Mucosa of rectum (tissue), 2 donors: ENCODE results near the gene ATP5IF1.

Source experiments
- H3K27ac ChIP-seq, 2 donors: one replicate each; pipeline ENCODE4 v1.7.0; 2013; ENCODE audit warnings: inconsistent platforms in 2 of 2, low read depth in 2 of 2, low read length in 2 of 2
- H3K27me3 ChIP-seq, 2 donors: one replicate each; pipeline ENCODE4 v1.7.0; 2013; ENCODE audit warnings: low read length in 2 of 2; ENCODE audit not compliant: control insufficient read depth in 2 of 2, insufficient read depth in 2 of 2
- H3K36me3 ChIP-seq, 2 donors: one replicate each; pipeline ENCODE4 v1.7.0; 2013; ENCODE audit warnings: low read length in 2 of 2; ENCODE audit not compliant: control insufficient read depth in 2 of 2, insufficient read depth in 2 of 2
- H3K4me1 ChIP-seq, 2 donors: one replicate each; pipeline ENCODE4 v1.7.0; 2013; ENCODE audit warnings: low read length in 2 of 2, mild to moderate bottlenecking in 1 of 2; ENCODE audit not compliant: control insufficient read depth in 2 of 2, insufficient read depth in 2 of 2
- H3K4me3 ChIP-seq, 2 donors: one replicate each; pipeline ENCODE4 v1.7.0; 2013; ENCODE audit warnings: low read length in 2 of 2
- H3K9ac ChIP-seq, 2 donors: one replicate each; pipeline ENCODE4 v1.7.0; 2013; ENCODE audit warnings: low read length in 2 of 2, low read depth in 1 of 2, mild to moderate bottlenecking in 1 of 2
- H3K9me3 ChIP-seq, 2 donors: one replicate each; pipeline ENCODE4 v1.7.0; 2013; ENCODE audit warnings: low read length in 2 of 2; ENCODE audit not compliant: control insufficient read depth in 2 of 2
- donor health status: healthy.
- donor health status: Normal muscosa, but diverticular disease.

The ATP5IF1 gene

GRCh38 chr1:28233264-28233606 is 2.7 kb upstream of the ATP5IF1 start:
- Histone ChIP-seq H3K27ac (no peak overlapping the region), H3K9ac (no peak overlapping the region), H3K4me1 (peaks cover 9 to 20% of the 10 kb centered on the region in 2 donors), H3K4me3 (peak overlapping the region in 1 of 2 donors; percentile 97), H3K27me3 (no peaks in the 10 kb centered on the region), H3K36me3 (peaks cover 6 to 14% of the 10 kb centered on the region in 2 donors), H3K9me3 (no peaks in the 10 kb centered on the region)

DNA sequence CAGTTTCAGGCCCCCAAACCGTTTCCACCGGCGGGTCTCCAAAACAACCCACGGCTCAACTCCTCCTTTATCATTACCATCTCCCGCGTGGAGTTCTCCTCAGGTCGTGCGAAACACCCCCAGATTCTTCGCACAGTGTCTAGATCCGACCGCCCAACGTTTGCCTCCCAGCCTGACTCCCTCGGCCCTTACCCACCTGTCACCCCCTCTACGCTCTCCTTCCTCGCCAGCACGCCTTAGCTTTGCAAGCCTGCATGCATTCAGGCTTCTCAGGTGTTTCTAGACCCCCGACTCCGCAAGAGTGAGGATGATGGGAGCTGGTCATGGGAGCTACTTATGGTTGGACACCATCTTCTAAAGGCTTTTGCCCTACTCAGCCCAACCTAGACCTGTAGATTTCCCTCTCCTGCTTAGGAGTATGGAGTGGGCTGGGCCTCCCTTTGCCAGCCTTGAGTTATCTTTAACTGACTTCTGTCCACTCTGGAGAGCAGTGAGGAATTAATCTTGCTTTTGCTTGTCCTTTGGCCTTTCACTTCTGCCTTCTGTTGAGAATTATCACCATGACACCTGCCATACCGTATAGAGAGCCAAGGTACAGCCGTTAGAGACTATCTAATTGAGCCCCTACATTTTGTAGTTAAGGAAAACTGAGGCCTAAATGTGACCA is 865 bp downstream of the ATP5IF1 start:
- H3K27ac ChIP-seq: peak overlapping the region; percentile 97
- peak overlapping the region; percentile 98 to 100 for H3K4me3 ChIP-seq
- H3K9ac ChIP-seq: peak overlapping the region; percentile 96 to 99
- H3K27me3 ChIP-seq: no peaks in the 10 kb centered on the region
- no peaks in the 10 kb centered on the region for H3K9me3 ChIP-seq
- peaks cover 5 to 9% of the 10 kb centered on the region in 2 donors for H3K36me3 ChIP-seq
- peaks cover 9 to 20% of the 10 kb centered on the region in 2 donors for H3K4me1 ChIP-seq

DNA sequence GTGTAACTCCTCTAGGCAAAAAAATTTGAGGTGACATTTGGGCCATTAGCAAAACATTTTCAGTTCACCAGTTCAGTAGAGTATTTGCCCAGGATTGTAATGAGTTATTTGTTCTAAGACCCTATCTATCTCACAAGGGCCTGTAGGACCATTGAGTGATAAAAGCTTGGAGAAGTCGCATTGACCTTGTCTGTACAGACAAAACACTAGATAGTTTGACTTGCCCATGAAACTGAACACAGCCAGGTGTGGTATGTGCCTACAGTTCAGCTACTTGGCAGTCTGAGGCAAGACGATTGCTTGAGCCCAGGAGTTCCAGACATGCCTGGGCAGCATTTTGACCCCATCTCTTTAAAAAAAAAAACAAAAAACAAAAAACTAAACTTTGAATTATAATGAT is 3.1 kb downstream of the ATP5IF1 start:
- peaks cover 5 to 9% of the 10 kb centered on the region in 2 donors for H3K36me3 ChIP-seq
- H3K9me3 ChIP-seq: no peaks in the 10 kb centered on the region
- peaks cover 16 to 23% of the 10 kb centered on the region in 2 donors for H3K4me1 ChIP-seq
- H3K4me3 ChIP-seq: no peak overlapping the region
- H3K27ac ChIP-seq: no peak overlapping the region
- H3K27me3 ChIP-seq: no peaks in the 10 kb centered on the region
- H3K9ac ChIP-seq: no peak overlapping the region

- no peaks in the 10 kb centered on the region for H3K27me3 ChIP-seq
- peaks cover 5 to 9% of the 10 kb centered on the region in 2 donors for H3K36me3 ChIP-seq
- H3K27ac ChIP-seq: no peak overlapping the region
- H3K9ac ChIP-seq: no peak overlapping the region
- peaks cover 26 to 33% of the 10 kb centered on the region in 2 donors for H3K4me1 ChIP-seq
- H3K4me3 ChIP-seq: no peak overlapping the region
- no peaks in the 10 kb centered on the region for H3K9me3 ChIP-seq
Measured at GRCh38 chr1:28240024-28240423, 4.1 kb downstream of the ATP5IF1 start.

DNA sequence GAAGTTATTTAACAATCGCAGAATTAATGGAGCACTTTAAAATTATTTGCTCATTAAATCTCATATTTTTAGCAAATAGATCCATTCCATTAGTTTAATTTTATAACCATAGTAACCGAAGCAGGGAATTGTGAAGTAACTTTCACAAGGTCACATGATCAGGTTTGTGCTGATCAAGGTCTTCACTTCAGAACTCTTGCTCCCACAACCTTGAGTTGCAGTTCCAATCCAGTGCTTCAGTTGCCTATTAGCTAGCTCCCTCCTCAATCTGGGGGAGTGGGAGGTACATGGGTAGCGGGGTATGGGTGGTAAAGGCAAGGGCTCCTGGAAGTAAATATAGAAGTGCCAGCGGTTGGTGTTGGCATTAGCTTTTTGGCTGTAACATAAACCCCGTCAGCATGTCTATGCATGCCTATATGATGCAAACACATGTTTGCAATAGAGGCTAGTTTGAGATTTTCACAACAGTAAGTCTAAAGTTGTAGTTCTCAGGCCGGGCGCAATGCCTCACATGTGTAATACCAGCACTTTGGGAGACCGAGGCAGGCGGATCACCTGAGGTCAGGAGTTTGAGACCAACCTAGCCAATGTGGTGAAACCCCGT is 5.8 kb downstream of the ATP5IF1 start:
- Histone ChIP-seq H3K9me3 (no peaks in the 10 kb centered on the region), H3K4me1 (peaks cover 31 to 33% of the 10 kb centered on the region in 2 donors), H3K36me3 (peaks cover 5 to 9% of the 10 kb centered on the region in 2 donors), H3K4me3 (no peak overlapping the region), H3K27ac (no peak overlapping the region), H3K27me3 (no peaks in the 10 kb centered on the region), H3K9ac (no peak overlapping the region)

DNA sequence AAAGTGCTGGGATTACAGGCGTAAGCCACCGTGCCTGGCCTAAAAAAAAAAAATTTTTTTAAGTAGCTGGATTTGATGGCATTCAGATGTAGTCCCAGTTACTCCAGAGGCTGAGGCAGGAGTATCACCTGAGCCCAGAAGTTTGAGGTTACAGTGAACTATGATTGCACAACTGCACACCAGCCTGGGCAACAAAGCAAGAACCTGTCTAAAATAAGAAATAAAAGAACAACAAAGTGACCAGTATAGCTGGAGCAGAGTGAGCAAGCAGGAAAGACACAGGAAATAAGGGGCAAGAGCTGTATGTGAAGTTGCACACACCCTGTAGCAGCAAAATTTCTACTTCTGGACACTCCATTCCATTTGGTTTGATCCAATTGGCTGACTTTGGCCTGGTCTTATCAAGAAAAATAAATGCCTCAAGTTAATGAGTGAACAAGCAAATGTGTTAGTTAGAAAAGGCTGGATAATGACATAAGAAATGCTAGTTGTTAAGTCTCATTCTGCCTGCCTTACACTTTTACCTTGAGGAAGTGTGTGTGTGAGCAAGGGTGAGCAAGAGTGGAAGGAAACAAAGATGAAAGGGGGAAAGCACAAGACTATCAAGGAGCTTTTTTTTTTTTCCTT is 7.9 kb downstream of the ATP5IF1 start:
- no peaks in the 10 kb centered on the region for H3K9me3 ChIP-seq
- H3K27ac ChIP-seq: peak overlapping the region; percentile 76 to 77
- no peaks in the 10 kb centered on the region for H3K27me3 ChIP-seq
- no peak overlapping the region for H3K4me3 ChIP-seq
- peak overlapping the region in 1 of 2 donors; percentile 43 for H3K9ac ChIP-seq
- peaks cover 34 to 43% of the 10 kb centered on the region in 2 donors for H3K4me1 ChIP-seq
- H3K36me3 ChIP-seq: peaks cover 0 to 2% of the 10 kb centered on the region in 2 donors

DNA sequence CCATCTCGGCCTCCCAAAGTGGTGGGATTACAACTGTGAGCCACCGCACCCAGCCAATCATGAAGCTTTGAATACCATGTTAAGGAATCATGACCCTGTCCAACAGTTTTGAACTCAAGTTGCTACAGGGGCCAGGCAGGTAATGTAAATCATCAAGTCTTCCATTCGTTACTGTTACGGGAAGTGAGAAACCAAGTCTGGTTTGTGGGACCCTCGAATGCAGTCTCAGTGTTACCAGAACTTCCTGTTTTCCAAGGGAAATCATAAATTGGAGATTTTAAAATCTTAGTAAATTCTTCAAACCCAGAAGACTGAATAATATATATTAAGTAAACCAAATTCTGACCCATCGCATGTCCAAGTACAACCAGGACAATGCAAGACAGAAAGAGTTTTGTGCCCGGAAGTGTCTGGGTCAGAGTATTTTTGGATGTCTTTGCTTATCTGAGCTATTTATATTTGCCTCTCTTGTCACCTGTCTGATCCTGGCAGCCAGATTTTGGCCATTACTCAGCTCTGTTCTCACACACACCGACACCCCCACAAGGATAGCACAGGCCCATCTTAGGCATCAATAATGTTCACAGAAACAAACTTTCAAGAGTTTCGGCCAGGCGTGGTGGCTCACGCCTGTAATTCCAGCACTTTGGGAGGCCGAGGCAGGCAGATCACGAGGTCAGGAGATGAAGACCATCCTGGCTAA is 8.8 kb downstream of the ATP5IF1 start:
- Histone ChIP-seq H3K9ac (peak overlapping the region; percentile 36 to 43), H3K4me1 (peaks cover 42 to 52% of the 10 kb centered on the region in 2 donors), H3K9me3 (no peaks in the 10 kb centered on the region), H3K36me3 (no peaks in the 10 kb centered on the region), H3K4me3 (no peak overlapping the region), H3K27ac (peak overlapping the region; percentile 76 to 77), H3K27me3 (no peaks in the 10 kb centered on the region)

GRCh38 chr1:28246427-28246832 is 10.5 kb downstream of the ATP5IF1 start:
- no peaks in the 10 kb centered on the region for H3K27me3 ChIP-seq
- H3K9me3 ChIP-seq: no peaks in the 10 kb centered on the region
- H3K4me1 ChIP-seq: peaks cover 44 to 55% of the 10 kb centered on the region in 2 donors
- H3K9ac ChIP-seq: peak overlapping the region; percentile 35 to 66
- peak overlapping the region; percentile 67 to 78 for H3K4me3 ChIP-seq
- H3K36me3 ChIP-seq: no peaks in the 10 kb centered on the region
- peak overlapping the region; percentile 81 to 82 for H3K27ac ChIP-seq

GRCh38 chr1:28247612-28248272 is 11.8 kb downstream of the ATP5IF1 start:
- Histone ChIP-seq H3K9ac (peak overlapping the region; percentile 49 to 78), H3K27me3 (no peaks in the 10 kb centered on the region), H3K9me3 (no peaks in the 10 kb centered on the region), H3K4me3 (peak overlapping the region; percentile 56 to 60), H3K4me1 (peaks cover 44 to 54% of the 10 kb centered on the region in 2 donors), H3K36me3 (no peaks in the 10 kb centered on the region), H3K27ac (peak overlapping the region; percentile 81 to 84)
